Measurements from ENCODE around the gene MFSD12. TPM values are rescaled to one million over a fixed set of nuclear protein-coding genes. Genes with fewer than 3 reads are reported as not detected.

MFSD12 gene
- total and polyA plus RNA-seq, 4 donors = 25.5 to 78.4 (median 62.2) TPM

GRCh38 chr19:3606174-3606689 lies 48.8 kb upstream of the MFSD12 start:
- ATAC-seq (ENCODE audit: insufficient read depth, low FRiP score) = no peak
- Histone ChIP-seq H3K4me1 (ENCODE audit: control insufficient read depth in 5 of 5, insufficient read depth in 5 of 5, low read length in 5 of 5) (peaks cover 0 to 40% (median 11%) of the 10 kb centered on the region in 5 donors), H3K36me3 (ENCODE audit: control insufficient read depth in 4 of 4, insufficient read depth in 4 of 4, low read length in 4 of 4) (peaks cover 0 to 9% (median 2%) of the 10 kb centered on the region in 4 donors), H3K27ac (ENCODE audit: low read depth in 1 of 2, low read length in 1 of 2) (peak overlapping the region; percentile 81 to 84), H3K9me3 (ENCODE audit: control insufficient read depth in 4 of 4, insufficient read depth in 3 of 4, low read length in 3 of 4) (no peaks in the 10 kb centered on the region), H3K9ac (ENCODE audit: insufficient read depth in 1 of 2, low read length in 2 of 2) (peak overlapping the region in 1 of 2 donors; percentile 40), H3K4me3 (peak overlapping the region; percentile 46), H3K27me3 (ENCODE audit: control insufficient read depth in 3 of 3, insufficient read depth in 3 of 3, low read length in 2 of 3) (peaks cover 0 to 15% (median 0%) of the 10 kb centered on the region in 3 donors)
- no peak for TF ChIP-seq CTCF (IDR thresholded peaks at IDR 0.05; ENCODE audit: control extremely low read depth, extremely low read depth)
- DNase-seq = no peak
- WGBS, 2 donors = 5% methylated on average over 30 to 35 of the region's 35 CpGs

- WGBS, 2 donors = 44 to 48% methylated on average over 5 of the region's 5 CpGs
- TF ChIP-seq CTCF (IDR thresholded peaks at IDR 0.05; ENCODE audit: control extremely low read depth, extremely low read depth) = no peak
- H3K9me3 ChIP-seq (ENCODE audit: control insufficient read depth in 4 of 4, insufficient read depth in 3 of 4, low read length in 3 of 4) = no peaks in the 10 kb centered on the region
- no peak overlapping the region for H3K27ac ChIP-seq (ENCODE audit: low read depth in 1 of 2, low read length in 1 of 2)
- no peak for DNase-seq
- no peak for ATAC-seq (ENCODE audit: insufficient read depth, low FRiP score)
- peaks cover 0 to 40% (median 11%) of the 10 kb centered on the region in 5 donors for H3K4me1 ChIP-seq (ENCODE audit: control insufficient read depth in 5 of 5, insufficient read depth in 5 of 5, low read length in 5 of 5)
- peaks cover 0 to 5% (median 0%) of the 10 kb centered on the region in 4 donors for H3K36me3 ChIP-seq (ENCODE audit: control insufficient read depth in 4 of 4, insufficient read depth in 4 of 4, low read length in 4 of 4)
- H3K4me3 ChIP-seq = peak overlapping the region; percentile 23
- peaks cover 0 to 15% (median 0%) of the 10 kb centered on the region in 3 donors for H3K27me3 ChIP-seq (ENCODE audit: control insufficient read depth in 3 of 3, insufficient read depth in 3 of 3, low read length in 2 of 3)
- H3K9ac ChIP-seq (ENCODE audit: insufficient read depth in 1 of 2, low read length in 2 of 2) = peak overlapping the region in 1 of 2 donors; percentile 40
These were observed 48.4 kb upstream of the MFSD12 start for GRCh38 chr19:3605770-3606169.

- no peak for TF ChIP-seq CTCF (IDR thresholded peaks at IDR 0.05; ENCODE audit: control extremely low read depth, extremely low read depth)
- peaks cover 0 to 4% (median 0%) of the 10 kb centered on the region in 4 donors for H3K36me3 ChIP-seq (ENCODE audit: control insufficient read depth in 4 of 4, insufficient read depth in 4 of 4, low read length in 4 of 4)
- ATAC-seq (ENCODE audit: insufficient read depth, low FRiP score) (no peak), DNase-seq (no peak)
- H3K27ac ChIP-seq (ENCODE audit: low read depth in 1 of 2, low read length in 1 of 2) = no peak overlapping the region
- H3K9me3 ChIP-seq (ENCODE audit: control insufficient read depth in 4 of 4, insufficient read depth in 3 of 4, low read length in 3 of 4) = no peaks in the 10 kb centered on the region
- H3K9ac ChIP-seq (ENCODE audit: insufficient read depth in 1 of 2, low read length in 2 of 2) = peak overlapping the region in 1 of 2 donors; percentile 14
- peak overlapping the region; percentile 20 for H3K4me3 ChIP-seq
- peaks cover 0 to 15% (median 0%) of the 10 kb centered on the region in 3 donors for H3K27me3 ChIP-seq (ENCODE audit: control insufficient read depth in 3 of 3, insufficient read depth in 3 of 3, low read length in 2 of 3)
- H3K4me1 ChIP-seq (ENCODE audit: control insufficient read depth in 5 of 5, insufficient read depth in 5 of 5, low read length in 5 of 5) = peaks cover 0 to 39% (median 11%) of the 10 kb centered on the region in 5 donors
- WGBS, 2 donors = 47 to 56% methylated on average over 3 of the region's 3 CpGs
These were observed 48.0 kb upstream of the MFSD12 start for GRCh38 chr19:3605361-3605760.

GRCh38 chr19:3604987-3605343 lies 47.6 kb upstream of the MFSD12 start:
- no peak for TF ChIP-seq CTCF (IDR thresholded peaks at IDR 0.05; ENCODE audit: control extremely low read depth, extremely low read depth)
- Histone ChIP-seq H3K4me3 (peak overlapping the region; percentile 20), H3K4me1 (ENCODE audit: control insufficient read depth in 5 of 5, insufficient read depth in 5 of 5, low read length in 5 of 5) (peaks cover 0 to 35% (median 11%) of the 10 kb centered on the region in 5 donors), H3K27ac (ENCODE audit: low read depth in 1 of 2, low read length in 1 of 2) (no peak overlapping the region), H3K36me3 (ENCODE audit: control insufficient read depth in 4 of 4, insufficient read depth in 4 of 4, low read length in 4 of 4) (peaks cover 0 to 4% (median 0%) of the 10 kb centered on the region in 4 donors), H3K27me3 (ENCODE audit: control insufficient read depth in 3 of 3, insufficient read depth in 3 of 3, low read length in 2 of 3) (peaks cover 0 to 15% (median 0%) of the 10 kb centered on the region in 3 donors), H3K9ac (ENCODE audit: insufficient read depth in 1 of 2, low read length in 2 of 2) (no peak overlapping the region), H3K9me3 (ENCODE audit: control insufficient read depth in 4 of 4, insufficient read depth in 3 of 4, low read length in 3 of 4) (no peaks in the 10 kb centered on the region)
- DNase-seq (no peak), ATAC-seq (ENCODE audit: insufficient read depth, low FRiP score) (no peak)
- 10 to 35% methylated on average over 11 of the region's 11 CpGs for WGBS, 2 donors

All from lung (tissue), 12 donors.